Keratinocyte (primary cell): ENCODE data around the gene KIF26A. TPM values are rescaled to one million over a fixed set of nuclear protein-coding genes. Genes with fewer than 3 reads are reported as not detected.

Experiments used
- DNase-seq: peaks from one replicate; pipeline ENCODE4 v3.0.0-alpha.2; 2011; ENCODE audit warnings: low read depth, missing footprints, low spot score
- FAIRE-seq: peaks from 2 replicates; lab custom pipeline; 2011; peaks lifted over from hg19 to GRCh38; lab: Jason Lieb, UNC
- H2AFZ ChIP-seq: 2 replicates; pipeline ENCODE4 v1.6.0; 2012; ENCODE audit warnings: low read length, control low read depth, inconsistent platforms; ENCODE audit not compliant: control insufficient read depth
- H3K27ac ChIP-seq: 2 replicates; pipeline ENCODE4 v1.5.1; 2011; ENCODE audit warnings: low read length; ENCODE audit not compliant: control insufficient read depth, insufficient read depth
- H3K27me3 ChIP-seq: 3 replicates; pipeline ENCODE4 v1.6.0; 2011; ENCODE audit warnings: low read length; ENCODE audit not compliant: control insufficient read depth, insufficient read depth; ENCODE audit errors: extremely low read depth
- H3K36me3 ChIP-seq, 2 experiments: 2 replicates in 1 of 2; 3 replicates in 1 of 2; pipeline ENCODE4 v1.5.1; 2011; ENCODE audit warnings: low read length in 2 of 2, mild to moderate bottlenecking in 1 of 2; ENCODE audit not compliant: control insufficient read depth in 2 of 2, insufficient read depth in 2 of 2; ENCODE audit errors: extremely low read depth in 1 of 2
- H3K4me1 ChIP-seq: 3 replicates; pipeline ENCODE4 v1.5.1; 2011; ENCODE audit warnings: low read length; ENCODE audit not compliant: control insufficient read depth, insufficient read depth; ENCODE audit errors: extremely low read depth
- H3K4me2 ChIP-seq: 3 replicates; pipeline ENCODE4 v1.6.0; 2011; ENCODE audit warnings: low read depth, low read length; ENCODE audit not compliant: control insufficient read depth, insufficient read depth; ENCODE audit errors: extremely low read depth
- H3K4me3 ChIP-seq, 3 experiments: fragments of 200-600 bp in 1 of 3; sonication (generic) in 1 of 3; 2 replicates in 2 of 3; 3 replicates in 1 of 3; pipeline ENCODE4 v1.5.1; 2011 to 2016; ENCODE audit warnings: low read length in 3 of 3, mild to moderate bottlenecking in 3 of 3, control low read depth in 2 of 3, inconsistent platforms in 1 of 3, low read depth in 1 of 3, mixed read lengths in 1 of 3, mixed run types in 1 of 3, moderate library complexity in 1 of 3; ENCODE audit not compliant: control insufficient read depth in 2 of 3, insufficient read depth in 2 of 3; ENCODE audit errors: extremely low read depth in 1 of 3
- H3K79me2 ChIP-seq: 2 replicates; pipeline ENCODE4 v1.6.0; 2012; ENCODE audit warnings: low read length; ENCODE audit not compliant: control insufficient read depth, insufficient read depth
- H3K9ac ChIP-seq: 3 replicates; pipeline ENCODE4 v1.6.0; 2011; ENCODE audit warnings: low read length; ENCODE audit not compliant: control insufficient read depth, insufficient read depth; ENCODE audit errors: extremely low read depth
- H3K9me1 ChIP-seq: 3 replicates; pipeline ENCODE4 v1.6.0; 2011; ENCODE audit warnings: low read length; ENCODE audit not compliant: control insufficient read depth, insufficient read depth; ENCODE audit errors: extremely low read depth
- H3K9me3 ChIP-seq: 2 replicates; pipeline ENCODE4 v1.5.1; 2012; ENCODE audit warnings: low read depth, low read length; ENCODE audit not compliant: control insufficient read depth
- H4K20me1 ChIP-seq: 3 replicates; pipeline ENCODE4 v1.6.0; 2011; ENCODE audit warnings: low read length; ENCODE audit not compliant: control insufficient read depth, insufficient read depth; ENCODE audit errors: extremely low read depth
- CTCF ChIP-seq, 3 experiments: IDR thresholded peaks in 1 of 3; conservative IDR thresholded peaks in 1 of 3; optimal IDR thresholded peaks in 1 of 3; 2 replicates in 2 of 3; 3 replicates in 1 of 3; pipeline versions ENCODE3 to v1.5.1; 2011; ENCODE audit warnings: low read length in 3 of 3, mild to moderate bottlenecking in 3 of 3, moderate library complexity in 2 of 3, control low read depth in 1 of 3, inconsistent platforms in 1 of 3; ENCODE audit not compliant: insufficient read depth in 2 of 3; ENCODE audit errors: extremely low read depth in 1 of 3
- EZH2 ChIP-seq: IDR thresholded peaks from one replicate; pipeline ENCODE4 v1.6.1; 2012; ENCODE audit warnings: inconsistent platforms, mild to moderate bottlenecking, low read length, moderate library complexity
- dilution Hi-C: fragments of 300-500 bp; cut with MboI; formaldehyde crosslinking; loops from one replicate; pipeline ENCODE4 v1.7.0; 2020; ENCODE audit warnings: low sequenced_read_pairs; ENCODE audit not compliant: extremely low pct_ligation_motif_present
- polyA plus RNA-seq, 5 experiments: library from polyadenylated mRNA; depleted of rRNA in 3 of 5; stranded (reverse) in 3 of 5; stranded (forward) in 1 of 5; unstranded in 1 of 5; fragments of >200 nt; gene quantifications; 1 replicate in 1 of 5; 2 replicates in 3 of 5; 3 replicates in 1 of 5; pipeline versions ENCODE4 v1.2.1 to v1.2.3, GENCODE V29; 2011 to 2012; ENCODE audit warnings: missing spikeins in 2 of 5, low read depth in 1 of 5, low replicate concordance in 1 of 5

KIF26A gene
- polyA plus RNA-seq, 1 donor (not counting 4 experiments of a cell fraction or from before 2014, with no cell fraction given): 0.07 TPM

GRCh38 chr14:104163541-104163940 is 25.2 kb downstream of the KIF26A start:
- H2AFZ ChIP-seq: no peak overlapping the region
- FAIRE-seq: no peak
- H3K4me3 ChIP-seq: no peak overlapping the region
- no peaks in the 10 kb centered on the region for H3K4me1 ChIP-seq
- H3K27ac ChIP-seq: no peak overlapping the region
- H3K27me3 ChIP-seq: no peaks in the 10 kb centered on the region
- no peak overlapping the region for H3K9ac ChIP-seq
- H3K9me3 ChIP-seq: no peaks in the 10 kb centered on the region
- H3K36me3 ChIP-seq: no peaks in the 10 kb centered on the region
- no peaks in the 10 kb centered on the region for H4K20me1 ChIP-seq
- H3K79me2 ChIP-seq: no peaks in the 10 kb centered on the region
- no peak for TF ChIP-seq EZH2
- TF ChIP-seq CTCF (optimal IDR thresholded peaks at IDR 0.05 in 1 of 3, IDR thresholded peaks at IDR 0.05 in 1 of 3, conservative IDR thresholded peaks at IDR 0.05 in 1 of 3; ENCODE audit: extremely low read depth in 1 of 3, insufficient read depth in 2 of 3, low read length in 3 of 3): no peak
- no peak overlapping the region for H3K4me2 ChIP-seq
- no peak for DNase-seq
- no peaks in the 10 kb centered on the region for H3K9me1 ChIP-seq
- dilution Hi-C loops: no loop called here

GRCh38 chr14:104164041-104164440 is 25.7 kb downstream of the KIF26A start:
- Histone ChIP-seq H3K4me1 (no peaks in the 10 kb centered on the region), H3K9me1 (no peaks in the 10 kb centered on the region), H3K27ac (no peak overlapping the region), H3K4me3 (no peak overlapping the region), H3K9ac (no peak overlapping the region), H3K4me2 (no peak overlapping the region), H3K36me3 (no peaks in the 10 kb centered on the region), H2AFZ (no peak overlapping the region), H4K20me1 (no peaks in the 10 kb centered on the region), H3K79me2 (no peaks in the 10 kb centered on the region), H3K9me3 (no peaks in the 10 kb centered on the region), H3K27me3 (no peaks in the 10 kb centered on the region)
- DNase-seq (no peak), FAIRE-seq (no peak)
- dilution Hi-C loops: no loop called here
- TF ChIP-seq CTCF (optimal IDR thresholded peaks at IDR 0.05 in 1 of 3, IDR thresholded peaks at IDR 0.05 in 1 of 3, conservative IDR thresholded peaks at IDR 0.05 in 1 of 3; ENCODE audit: extremely low read depth in 1 of 3, insufficient read depth in 2 of 3, low read length in 3 of 3) (no peak), EZH2 (no peak)
